HCEC 1CT (cell line): ENCODE results near the gene CDKN1C.

Source experiments
- DNase-seq: peaks from one replicate; pipeline ENCODE4 v3.0.0-alpha.2; 2017

The CDKN1C gene

GRCh38 chr11:2843551-2843950, 42.0 kb downstream of the CDKN1C start:
- DNase-seq, result no peak

- no peak for DNase-seq
These were observed 42.7 kb downstream of the CDKN1C start for GRCh38 chr11:2842876-2843275.

- DNase-seq, result no peak
These were observed 44.0 kb downstream of the CDKN1C start for GRCh38 chr11:2841411-2842190.

GRCh38 chr11:2839395-2839943, 46.1 kb downstream of the CDKN1C start:
- DNase-seq, result no peak

GRCh38 chr11:2838676-2839294, 46.8 kb downstream of the CDKN1C start:
- no peak for DNase-seq

- DNase-seq, result no peak
These were observed 47.5 kb downstream of the CDKN1C start for GRCh38 chr11:2838091-2838490.

GRCh38 chr11:2837651-2838050, 47.9 kb downstream of the CDKN1C start:
- DNase-seq, result no peak

GRCh38 chr11:2837096-2837601, 48.4 kb downstream of the CDKN1C start:
- peak; percentile 44 for DNase-seq

- no peak for DNase-seq
These were observed 49.1 kb downstream of the CDKN1C start for GRCh38 chr11:2836315-2837095.

- no peak for DNase-seq
These were observed 49.8 kb downstream of the CDKN1C start for GRCh38 chr11:2835751-2836150.

- peak; percentile 17 for DNase-seq
These were observed 50.3 kb downstream of the CDKN1C start for GRCh38 chr11:2835296-2835695.

- DNase-seq, result no peak
These were observed 50.9 kb downstream of the CDKN1C start for GRCh38 chr11:2834503-2835273.

GRCh38 chr11:2833716-2834502, 51.7 kb downstream of the CDKN1C start:
- no peak for DNase-seq
